ENCODE measurements around the gene SKIL. TPM values are rescaled to one million over a fixed set of nuclear protein-coding genes. Genes with fewer than 3 reads are reported as not detected.

SKIL gene
- total and polyA plus RNA-seq, 7 donors = 7.3 to 46.6 (median 30.1) TPM

- ATAC-seq (no peak), DNase-seq (no peak)
- no peaks in the 10 kb centered on the region for H3K9me3 ChIP-seq
- intact Hi-C loops (cut with DNase I) = no loop called here
- H3K36me3 ChIP-seq (ENCODE audit: insufficient read depth in 1 of 2, low read depth in 1 of 2) = no peaks in the 10 kb centered on the region
- TF ChIP-seq CTCF (IDR thresholded peaks at IDR 0.05) = no peak
- H3K27ac ChIP-seq = no peak overlapping the region
- H3K27me3 ChIP-seq (ENCODE audit: insufficient read depth in 3 of 3, low read length in 2 of 3) = no peaks in the 10 kb centered on the region
- no peaks in the 10 kb centered on the region for H3K4me1 ChIP-seq
- no peak overlapping the region for H3K4me3 ChIP-seq
- WGBS, 3 donors = 74 to 79% (median 75%) methylated on average over 2 of the region's 2 CpGs
Measured at GRCh38 chr3:170428095-170428494, 70.6 kb downstream of the SKIL start.

- 69 to 77% (median 73%) methylated on average over 1 of the region's 1 CpG for WGBS, 3 donors
- intact Hi-C loops (cut with DNase I) = no loop called here
- H3K4me3 ChIP-seq = no peak overlapping the region
- DNase-seq (no peak), ATAC-seq (no peak)
- H3K36me3 ChIP-seq (ENCODE audit: insufficient read depth in 1 of 2, low read depth in 1 of 2) = no peaks in the 10 kb centered on the region
- H3K27ac ChIP-seq = no peak overlapping the region
- no peaks in the 10 kb centered on the region for H3K4me1 ChIP-seq
- H3K27me3 ChIP-seq (ENCODE audit: insufficient read depth in 3 of 3, low read length in 2 of 3) = no peaks in the 10 kb centered on the region
- H3K9me3 ChIP-seq = no peaks in the 10 kb centered on the region
- no peak for TF ChIP-seq CTCF (IDR thresholded peaks at IDR 0.05)
Measured at GRCh38 chr3:170429050-170429449, 71.5 kb downstream of the SKIL start.

GRCh38 chr3:170431054-170431453, 73.5 kb downstream of the SKIL start:
- Histone ChIP-seq H3K36me3 (ENCODE audit: insufficient read depth in 1 of 2, low read depth in 1 of 2) (no peaks in the 10 kb centered on the region), H3K27ac (no peak overlapping the region), H3K4me3 (no peak overlapping the region), H3K9me3 (no peaks in the 10 kb centered on the region), H3K27me3 (ENCODE audit: insufficient read depth in 3 of 3, low read length in 2 of 3) (no peaks in the 10 kb centered on the region), H3K4me1 (no peaks in the 10 kb centered on the region)
- ATAC-seq (no peak), DNase-seq (no peak)
- TF ChIP-seq CTCF (IDR thresholded peaks at IDR 0.05) = no peak
- WGBS, 3 donors = 90 to 93% (median 93%) methylated on average over 3 of the region's 3 CpGs
- intact Hi-C loops (cut with DNase I) = no loop called here

- H3K4me3 ChIP-seq = no peak overlapping the region
- TF ChIP-seq CTCF (IDR thresholded peaks at IDR 0.05) = no peak
- no peaks in the 10 kb centered on the region for H3K4me1 ChIP-seq
- intact Hi-C loops (cut with DNase I) = no loop called here
- DNase-seq = no peak
- H3K27ac ChIP-seq = no peak overlapping the region
- no peaks in the 10 kb centered on the region for H3K36me3 ChIP-seq (ENCODE audit: insufficient read depth in 1 of 2, low read depth in 1 of 2)
- no peaks in the 10 kb centered on the region for H3K27me3 ChIP-seq (ENCODE audit: insufficient read depth in 3 of 3, low read length in 2 of 3)
- ATAC-seq = no peak
- H3K9me3 ChIP-seq = no peaks in the 10 kb centered on the region
- WGBS, 3 donors = 96% methylated on average over 14 of the region's 14 CpGs
Measured at GRCh38 chr3:170432416-170432815, 74.9 kb downstream of the SKIL start.

- Histone ChIP-seq H3K4me1 (no peaks in the 10 kb centered on the region), H3K4me3 (no peak overlapping the region), H3K36me3 (ENCODE audit: insufficient read depth in 1 of 2, low read depth in 1 of 2) (no peaks in the 10 kb centered on the region), H3K27ac (no peak overlapping the region), H3K9me3 (no peaks in the 10 kb centered on the region), H3K27me3 (ENCODE audit: insufficient read depth in 3 of 3, low read length in 2 of 3) (no peaks in the 10 kb centered on the region)
- no peak for DNase-seq
- TF ChIP-seq CTCF (IDR thresholded peaks at IDR 0.05) = no peak
- WGBS, 3 donors = 94 to 97% (median 96%) methylated on average over 2 of the region's 2 CpGs
- intact Hi-C loops (cut with DNase I) = no loop called here
- no peak for ATAC-seq
Measured at GRCh38 chr3:170436697-170437096, 79.2 kb downstream of the SKIL start.

Data from psoas muscle (tissue), 8 donors.